Activated CD4-positive, alpha-beta T cell treated with anti-CD3 and anti-CD28 coated beads, Interleukin-2, amount 50 U/mL, for 4 hours (primary cell): ENCODE data around the gene AGAP3.

Experiments used
- DNase-seq, 2 experiments: peaks; one replicate each; pipeline ENCODE4 v3.0.0-alpha.2; 2020

AGAP3 gene

DNA sequence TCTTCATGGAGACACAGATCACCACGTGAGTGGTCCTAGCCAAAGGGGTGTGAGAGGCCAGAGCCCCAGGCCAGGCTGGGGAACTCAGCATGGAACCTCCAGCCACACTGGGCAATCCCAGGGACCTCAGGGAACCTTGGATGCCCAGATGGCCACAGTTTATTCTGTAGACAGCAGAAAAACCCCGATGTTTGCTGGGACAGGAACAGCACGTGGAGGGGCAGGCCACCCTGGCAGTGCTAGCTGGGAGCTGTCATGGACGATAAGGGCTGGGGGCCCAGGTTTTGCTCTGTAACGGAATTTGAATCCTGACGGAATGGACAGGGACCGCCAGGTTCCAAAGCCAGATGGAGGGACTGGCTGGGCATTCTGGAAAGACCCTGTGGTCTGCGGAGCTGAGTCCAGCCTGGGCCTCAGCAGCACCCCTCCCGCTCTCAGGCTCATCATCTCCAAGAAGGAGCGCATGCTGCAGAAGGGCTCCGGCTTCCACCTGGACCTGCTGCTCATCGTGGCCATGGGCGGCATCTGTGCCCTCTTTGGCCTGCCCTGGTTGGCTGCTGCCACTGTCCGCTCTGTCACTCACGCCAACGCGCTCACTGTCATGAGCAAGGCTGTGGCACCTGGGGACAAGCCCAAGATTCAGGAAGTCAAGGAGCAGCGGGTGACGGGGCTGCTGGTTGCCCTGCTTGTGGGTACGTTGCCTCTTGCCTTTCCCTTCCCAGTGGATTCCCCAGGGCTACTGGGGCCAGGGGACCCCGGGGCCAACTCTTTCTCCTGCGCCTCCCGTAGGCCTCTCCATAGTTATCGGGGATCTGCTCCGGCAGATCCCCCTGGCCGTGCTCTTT is 11.2 kb upstream of the AGAP3 start:
- no peak for DNase-seq

DNA sequence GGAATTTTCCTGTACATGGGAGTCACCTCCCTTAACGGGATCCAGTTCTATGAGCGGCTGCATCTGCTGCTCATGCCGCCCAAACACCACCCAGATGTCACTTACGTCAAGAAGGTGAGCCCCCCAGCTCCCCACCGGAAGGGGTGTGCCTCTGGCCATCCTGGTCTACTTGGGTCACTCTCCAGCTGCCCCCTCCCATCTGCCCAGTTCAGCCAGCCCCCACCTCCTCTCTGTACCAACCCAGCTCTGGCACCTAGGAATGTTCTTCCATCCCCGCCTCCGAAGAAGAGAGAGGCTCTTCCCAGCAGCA is 10.7 kb upstream of the AGAP3 start:
- DNase-seq, result no peak

- no peak for DNase-seq
These were observed 10.3 kb upstream of the AGAP3 start for GRCh38 chr7:151075978-151076426.

DNA sequence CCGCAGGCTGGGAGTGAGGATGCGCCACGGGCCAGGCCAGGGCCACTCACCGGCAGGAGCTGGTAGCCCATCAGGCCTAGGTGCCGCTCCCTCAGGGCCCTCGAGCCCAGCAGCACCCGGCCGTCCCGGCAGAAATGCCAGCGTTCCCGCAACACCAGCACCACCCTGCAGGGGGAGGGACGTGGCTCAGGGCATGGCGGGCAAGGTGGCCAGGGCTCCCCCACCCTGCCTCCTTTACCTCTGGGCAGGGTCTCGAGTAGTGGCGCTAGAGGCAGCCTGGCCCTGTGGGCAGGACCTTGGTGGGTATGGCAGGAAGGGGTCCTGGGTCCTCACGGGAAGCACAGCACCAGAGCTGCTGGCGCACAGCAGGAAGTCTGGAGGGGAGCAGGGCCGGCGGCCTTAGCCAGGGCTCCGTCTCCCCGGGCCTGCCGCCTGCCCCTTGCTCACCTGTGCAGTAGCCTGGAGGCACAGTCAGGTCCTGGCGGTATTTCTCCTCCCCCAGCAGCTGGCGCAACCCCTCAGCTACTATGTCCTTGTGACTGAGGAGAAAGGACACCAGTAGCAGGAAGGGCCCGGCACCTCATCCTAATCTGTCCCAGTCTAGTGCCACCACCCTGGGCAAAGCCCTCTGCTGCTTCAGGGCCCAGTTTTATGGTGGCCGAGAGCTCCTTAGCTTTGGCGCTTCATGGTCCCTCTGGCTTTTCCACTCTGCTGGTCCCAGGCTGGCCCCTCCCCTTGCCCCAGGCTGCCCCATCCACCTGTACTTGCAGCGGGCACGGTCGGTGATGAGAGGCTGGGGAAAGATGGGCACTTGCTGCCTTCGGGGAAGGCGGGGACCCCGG is 9.2 kb upstream of the AGAP3 start:
- no peak for DNase-seq

GRCh38 chr7:151077705-151078232 is 8.5 kb upstream of the AGAP3 start:
- DNase-seq, result no peak

DNA sequence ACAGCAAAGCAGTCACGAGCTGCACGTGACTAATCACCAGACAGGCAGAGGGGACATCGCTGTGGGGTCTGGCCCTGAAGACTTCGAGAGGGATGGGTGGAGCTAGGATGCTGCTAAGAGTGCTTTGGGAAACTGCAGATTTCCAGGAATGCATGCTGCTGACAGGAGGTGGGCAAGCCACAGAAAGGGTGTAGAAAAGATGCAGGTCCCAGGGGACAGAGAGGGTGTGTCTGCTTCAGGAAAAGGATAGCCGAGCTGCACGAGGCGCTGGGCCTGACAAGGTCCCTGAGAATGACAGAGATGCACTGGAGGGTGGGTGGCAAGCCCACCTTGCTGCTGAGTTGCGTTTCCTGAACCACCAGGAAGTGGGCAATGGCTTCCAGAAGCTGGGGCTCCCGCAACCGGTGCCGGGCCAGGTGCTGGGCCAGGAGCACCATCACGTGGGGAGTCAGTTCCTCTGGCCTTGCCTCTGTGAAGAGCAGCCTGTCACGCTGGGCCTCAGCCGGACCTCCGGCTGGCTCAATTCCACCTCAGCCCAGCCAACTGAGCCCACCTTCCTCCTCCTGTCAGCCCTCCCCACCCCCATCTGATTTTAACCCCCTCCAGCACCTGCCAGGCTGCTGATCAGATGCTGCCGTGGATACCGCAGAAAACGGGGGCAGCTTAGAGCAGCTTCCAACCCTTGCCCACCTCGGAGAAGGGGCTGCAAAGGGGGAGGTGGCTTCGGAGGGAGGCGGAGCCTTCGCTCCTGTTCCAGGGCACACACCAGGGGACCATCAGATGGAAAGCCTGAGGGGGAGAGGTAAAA is 7.8 kb upstream of the AGAP3 start:
- DNase-seq, result no peak

- DNase-seq, result no peak
These were observed 6.9 kb upstream of the AGAP3 start for GRCh38 chr7:151079199-151079910.

- DNase-seq, result no peak
These were observed 6.2 kb upstream of the AGAP3 start for GRCh38 chr7:151080067-151080521.

- peak; percentile 77 to 81 for DNase-seq
These were observed 5.6 kb upstream of the AGAP3 start, which contains the start of gene FASTK for GRCh38 chr7:151080522-151081169. Gene FASTK (minus strand): TSS chr7:151080809. CDS start chr7:151080766, 43 bp downstream.

DNA sequence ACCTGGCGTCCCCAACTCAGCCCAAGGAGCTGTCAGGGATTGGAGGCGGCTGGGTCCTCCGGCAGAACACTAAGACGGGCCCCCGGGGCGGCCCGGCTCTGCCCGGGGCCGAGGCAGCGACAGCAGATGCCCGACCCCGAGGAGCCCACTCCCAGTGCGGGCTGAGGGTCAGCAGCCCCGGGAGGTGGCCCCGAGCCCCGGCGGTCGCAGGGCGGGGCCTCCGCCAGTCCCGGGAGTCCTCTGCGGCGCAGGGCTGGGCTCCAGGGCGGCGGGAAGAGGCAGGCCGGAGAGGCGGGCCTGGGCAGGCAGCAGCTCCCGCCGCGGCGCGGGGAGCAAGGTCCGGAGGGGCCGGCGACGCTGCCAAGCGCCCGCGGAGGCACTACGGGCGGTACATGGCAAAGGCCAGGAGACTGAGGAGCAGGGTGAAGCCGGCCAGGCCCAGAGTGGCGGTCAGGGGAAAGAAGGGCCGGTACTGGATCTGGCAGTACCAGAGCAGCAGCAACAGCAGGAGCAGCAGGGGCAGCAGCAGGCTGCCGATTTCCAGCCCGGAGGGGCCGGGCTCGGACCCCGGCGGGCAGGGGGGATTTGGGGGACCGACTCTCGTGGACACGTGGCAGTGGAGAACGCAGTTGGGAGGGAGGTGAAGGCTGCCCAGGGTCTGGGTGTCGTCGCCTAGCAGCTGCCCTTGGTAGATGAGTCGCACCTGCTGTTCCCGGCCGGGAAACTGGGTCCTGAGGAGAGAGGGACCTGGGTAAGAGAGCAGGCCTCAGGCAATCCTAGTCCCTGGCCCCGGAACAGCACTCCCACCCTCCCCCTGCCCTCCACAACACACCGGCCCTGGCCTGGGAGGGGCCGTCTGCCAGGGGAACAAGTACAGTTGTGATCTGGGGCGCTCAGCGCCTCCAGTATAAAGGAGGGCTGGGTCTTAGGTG is 4.8 kb upstream of the AGAP3 start:
- no peak for DNase-seq

GRCh38 chr7:151082141-151083070 is 3.9 kb upstream of the AGAP3 start:
- no peak for DNase-seq

GRCh38 chr7:151083071-151083823 is 3.0 kb upstream of the AGAP3 start, which contains the start of gene TMUB1:
Gene TMUB1 (minus strand): TSS chr7:151083493. CDS start chr7:151082563, 930 bp downstream.
- peak; percentile 79 to 85 for DNase-seq

- DNase-seq, result no peak
These were observed 2.5 kb upstream of the AGAP3 start for GRCh38 chr7:151083824-151084160.

GRCh38 chr7:151085329-151085690 is 965 bp upstream of the AGAP3 start:
- DNase-seq, result no peak

- no peak for DNase-seq
These were observed 548 bp downstream of the AGAP3 start for GRCh38 chr7:151086802-151087244.

DNA sequence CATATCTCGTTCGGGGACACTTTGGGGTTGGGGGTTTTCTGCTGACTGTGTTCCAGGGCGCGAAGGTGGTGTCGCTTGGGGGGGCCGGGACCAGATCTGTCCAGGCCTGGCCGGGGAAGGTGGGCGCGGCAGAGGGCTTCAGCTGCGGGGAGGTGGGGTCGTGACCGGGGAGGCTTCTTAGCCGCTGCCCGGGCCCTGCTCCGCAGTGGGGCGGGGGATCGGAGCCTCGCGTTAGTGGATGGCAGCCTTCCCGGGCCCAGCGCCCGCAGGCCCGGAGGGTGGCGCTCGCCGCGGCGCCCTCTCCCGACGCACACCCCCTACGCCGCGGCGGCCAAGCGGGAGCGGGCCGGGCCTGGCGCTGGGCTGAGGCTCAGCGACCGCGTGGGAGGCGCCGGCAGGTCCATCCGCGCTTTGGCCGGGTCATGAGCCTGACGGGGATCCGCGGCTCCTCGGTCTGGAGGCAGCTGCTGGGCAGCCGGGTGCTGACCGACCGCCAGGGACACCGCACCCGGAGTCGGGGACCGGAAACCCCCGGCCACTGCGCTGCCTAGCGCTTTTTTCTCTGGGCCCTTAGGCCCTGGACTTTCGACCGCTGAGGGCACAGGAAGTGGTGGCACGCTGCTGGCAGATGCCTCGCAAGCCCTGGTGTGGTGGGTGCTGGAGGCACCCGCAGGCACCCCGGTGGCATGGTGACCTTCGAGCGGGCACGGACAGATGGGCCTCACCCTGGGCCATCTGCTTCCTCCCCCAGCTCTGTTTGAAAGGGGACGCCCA is 1.2 kb downstream of the AGAP3 start:
- no peak for DNase-seq

GRCh38 chr7:151088019-151088855 is 2.0 kb downstream of the AGAP3 start:
- DNase-seq, result no peak
